HEK293 (cell line): ENCODE measurements around the gene TMEM208.
A peak's percentile ranks its signal among the peaks of the same experiment; 100 is the strongest.

Experiments
- BCL6B ChIP-seq: fragments of 450-650 bp; formaldehyde crosslinking; IDR thresholded peaks from 2 replicates; pipeline ENCODE4 v1.5.1; 2017; ENCODE audit warnings: missing biosample characterization, missing genetic modification characterization
- GFI1B ChIP-seq: fragments of 450-650 bp; formaldehyde crosslinking; IDR thresholded peaks from 2 replicates; pipeline ENCODE4 v1.5.1; 2016; ENCODE audit warnings: missing biosample characterization, missing genetic modification characterization
- KLF17 ChIP-seq: fragments of 450-650 bp; formaldehyde crosslinking; IDR thresholded peaks from 2 replicates; pipeline ENCODE4 v1.5.1; 2016; ENCODE audit warnings: missing biosample characterization, missing genetic modification characterization
- KLF7 ChIP-seq: fragments of 450-650 bp; formaldehyde crosslinking; IDR thresholded peaks from 2 replicates; pipeline ENCODE4 v1.5.1; 2016; ENCODE audit warnings: missing biosample characterization, missing genetic modification characterization, borderline replicate concordance
- MZF1 ChIP-seq: fragments of 450-650 bp; formaldehyde crosslinking; IDR thresholded peaks from 2 replicates; pipeline ENCODE4 v1.5.1; 2017; ENCODE audit warnings: missing biosample characterization, missing genetic modification characterization, borderline replicate concordance
- SCRT1 ChIP-seq: fragments of 450-650 bp; formaldehyde crosslinking; IDR thresholded peaks from 2 replicates; pipeline ENCODE4 v1.5.1; 2016; ENCODE audit warnings: missing biosample characterization, missing genetic modification characterization, borderline replicate concordance
- SETDB1 ChIP-seq: IDR thresholded peaks from one replicate; pipeline ENCODE4 v1.6.1; 2017; ENCODE audit warnings: mild to moderate bottlenecking, low read length, moderate library complexity, mixed read lengths; ENCODE audit not compliant: insufficient read length
- WT1 ChIP-seq: fragments of 450-650 bp; formaldehyde crosslinking; IDR thresholded peaks from 2 replicates; pipeline ENCODE4 v1.5.1; 2016; ENCODE audit warnings: missing biosample characterization, missing genetic modification characterization
- ZBTB20 ChIP-seq: fragments of 450-650 bp; formaldehyde crosslinking; IDR thresholded peaks from 2 replicates; pipeline ENCODE4 v1.5.1; 2016; ENCODE audit warnings: missing biosample characterization, missing genetic modification characterization
- ZFHX2 ChIP-seq: fragments of 450-650 bp; formaldehyde crosslinking; conservative IDR thresholded peaks from 2 replicates; pipeline ENCODE4 v1.5.1; 2016; ENCODE audit warnings: missing biosample characterization, missing genetic modification characterization
- ZFP37 ChIP-seq: fragments of 450-650 bp; formaldehyde crosslinking; IDR thresholded peaks from 2 replicates; pipeline ENCODE4 v1.5.1; 2016; ENCODE audit warnings: missing biosample characterization, missing genetic modification characterization
- ZNF112 ChIP-seq: fragments of 450-650 bp; formaldehyde crosslinking; IDR thresholded peaks from 2 replicates; pipeline ENCODE4 v1.5.0; 2017; ENCODE audit warnings: missing biosample characterization, missing genetic modification characterization
- ZNF121 ChIP-seq: fragments of 450-650 bp; formaldehyde crosslinking; IDR thresholded peaks from 2 replicates; pipeline ENCODE4 v1.5.1; 2016; ENCODE audit warnings: missing biosample characterization, missing genetic modification characterization
- ZNF132 ChIP-seq: fragments of 450-650 bp; formaldehyde crosslinking; IDR thresholded peaks from 2 replicates; pipeline ENCODE4 v1.5.1; 2017; ENCODE audit warnings: missing biosample characterization, missing genetic modification characterization, borderline replicate concordance
- ZNF148 ChIP-seq: fragments of 450-650 bp; formaldehyde crosslinking; IDR thresholded peaks from 2 replicates; pipeline ENCODE4 v1.5.0; 2017; ENCODE audit warnings: missing biosample characterization, missing genetic modification characterization, borderline replicate concordance
- ZNF169 ChIP-seq: fragments of 450-650 bp; formaldehyde crosslinking; IDR thresholded peaks from 2 replicates; pipeline ENCODE4 v1.5.1; 2016; ENCODE audit warnings: missing biosample characterization, missing genetic modification characterization
- ZNF174 ChIP-seq: fragments of 450-650 bp; formaldehyde crosslinking; IDR thresholded peaks from 2 replicates; pipeline ENCODE4 v1.5.0; 2017; ENCODE audit warnings: missing biosample characterization, mild to moderate bottlenecking, missing genetic modification characterization
- ZNF18 ChIP-seq: fragments of 450-650 bp; formaldehyde crosslinking; IDR thresholded peaks from 2 replicates; pipeline ENCODE4 v1.5.1; 2016; ENCODE audit warnings: missing biosample characterization, missing genetic modification characterization
- ZNF214 ChIP-seq: fragments of 450-650 bp; formaldehyde crosslinking; IDR thresholded peaks from 2 replicates; pipeline ENCODE4 v1.5.1; 2017; ENCODE audit warnings: missing biosample characterization, mild to moderate bottlenecking, missing genetic modification characterization, borderline replicate concordance
- ZNF239 ChIP-seq: fragments of 450-650 bp; formaldehyde crosslinking; IDR thresholded peaks from 2 replicates; pipeline ENCODE4 v1.5.1; 2016; ENCODE audit warnings: missing biosample characterization, missing genetic modification characterization
- ZNF292 ChIP-seq: fragments of 450-650 bp; formaldehyde crosslinking; IDR thresholded peaks from 2 replicates; pipeline ENCODE4 v1.5.1; 2016; ENCODE audit warnings: low read depth, missing biosample characterization, missing genetic modification characterization, borderline replicate concordance
- ZNF311 ChIP-seq: fragments of 450-650 bp; formaldehyde crosslinking; IDR thresholded peaks from 2 replicates; pipeline ENCODE4 v1.5.1; 2017; ENCODE audit warnings: missing biosample characterization, missing genetic modification characterization, borderline replicate concordance
- ZNF394 ChIP-seq: fragments of 450-650 bp; formaldehyde crosslinking; IDR thresholded peaks from 2 replicates; pipeline ENCODE4 v1.5.1; 2016; ENCODE audit warnings: missing biosample characterization, missing genetic modification characterization, mild to moderate bottlenecking, moderate library complexity, borderline replicate concordance
- ZNF404 ChIP-seq: fragments of 450-650 bp; formaldehyde crosslinking; IDR thresholded peaks from 2 replicates; pipeline ENCODE4 v1.5.1; 2017; ENCODE audit warnings: missing biosample characterization, missing genetic modification characterization
- ZNF426 ChIP-seq: fragments of 450-650 bp; formaldehyde crosslinking; IDR thresholded peaks from 2 replicates; pipeline ENCODE4 v1.5.1; 2017; ENCODE audit warnings: missing biosample characterization, missing genetic modification characterization, mild to moderate bottlenecking, inconsistent platforms, moderate library complexity
- ZNF529 ChIP-seq: fragments of 450-650 bp; formaldehyde crosslinking; IDR thresholded peaks from 2 replicates; pipeline ENCODE4 v1.5.1; 2017; ENCODE audit warnings: missing genetic modification characterization, missing biosample characterization; ENCODE audit not compliant: insufficient replicate concordance
- ZNF544 ChIP-seq: fragments of 450-650 bp; formaldehyde crosslinking; IDR thresholded peaks from 2 replicates; pipeline ENCODE4 v1.5.0; 2017; ENCODE audit warnings: missing biosample characterization, missing genetic modification characterization
- ZNF548 ChIP-seq: fragments of 450-650 bp; formaldehyde crosslinking; IDR thresholded peaks from 2 replicates; pipeline ENCODE4 v1.5.1; 2016; ENCODE audit warnings: missing biosample characterization, missing genetic modification characterization
- ZNF585B ChIP-seq: fragments of 450-650 bp; formaldehyde crosslinking; IDR thresholded peaks from 2 replicates; pipeline ENCODE4 v1.5.1; 2016; ENCODE audit warnings: missing biosample characterization, missing genetic modification characterization
- ZNF600 ChIP-seq: fragments of 450-650 bp; formaldehyde crosslinking; IDR thresholded peaks from 2 replicates; pipeline ENCODE4 v1.5.1; 2016; ENCODE audit warnings: missing biosample characterization, missing genetic modification characterization
- ZNF670 ChIP-seq: fragments of 450-650 bp; formaldehyde crosslinking; IDR thresholded peaks from 2 replicates; pipeline ENCODE4 v1.5.1; 2016; ENCODE audit warnings: missing biosample characterization, missing genetic modification characterization, low read depth
- ZNF792 ChIP-seq: fragments of 450-650 bp; formaldehyde crosslinking; IDR thresholded peaks from 2 replicates; pipeline ENCODE4 v1.5.1; 2016; ENCODE audit warnings: missing biosample characterization, missing genetic modification characterization
- ZSCAN5A ChIP-seq: fragments of 450-650 bp; formaldehyde crosslinking; IDR thresholded peaks from 2 replicates; pipeline ENCODE4 v1.5.1; 2016; ENCODE audit warnings: missing biosample characterization, missing genetic modification characterization

Gene TMEM208

GRCh38 chr16:67226804-67227566, at the start of gene TMEM208 (continued):
- TF ChIP-seq MZF1 (tag by site-specific recombination) (no peak), ZNF292 (tag by site-specific recombination) (no peak), ZNF792 (0 out of 2 replicates have a peak, but pooled peaks have one; percentile 28), ZNF311 (no peak), ZNF394 (tag by site-specific recombination) (no peak), ZNF670 (no peak), ZNF404 (no peak), ZNF529 (tag by site-specific recombination) (no peak), ZNF544 (tag by site-specific recombination) (no peak), KLF17 (tag by site-specific recombination) (peak; percentile 59; the same call in 1 of the 2 replicates), GFI1B (tag by site-specific recombination) (no peak; the same call in 1 of the 2 replicates), ZNF169 (tag by site-specific recombination) (no peak), WT1 (tag by site-specific recombination) (no peak), ZSCAN5A (tag by site-specific recombination) (0 out of 2 replicates have a peak, but pooled peaks have one; percentile 9), SCRT1 (no peak), ZNF132 (tag by site-specific recombination) (no peak), KLF7 (tag by site-specific recombination) (0 out of 2 replicates have a peak, but pooled peaks have one; percentile 13), ZNF174 (tag by site-specific recombination) (no peak), ZFP37 (no peak), ZNF214 (tag by site-specific recombination) (no peak), ZNF548 (tag by site-specific recombination) (no peak), ZNF112 (no peak), ZNF600 (tag by site-specific recombination) (no peak), ZNF121 (no peak), ZNF426 (tag by site-specific recombination) (no peak), BCL6B (tag by site-specific recombination) (no peak), SETDB1 (no peak), ZFHX2 (peak; percentile 89), ZNF18 (tag by site-specific recombination) (no peak), ZNF148 (no peak), ZNF239 (0 out of 2 replicates have a peak, but pooled peaks have one; percentile 49), ZBTB20 (tag by site-specific recombination) (peak; percentile 40; the same call in 1 of the 2 replicates), ZNF585B (tag by site-specific recombination) (no peak)
